GM12878 (cell line): Measurements from ENCODE around the gene ABCC3. TPM values are rescaled to one million over a fixed set of nuclear protein-coding genes. Genes with fewer than 3 reads are reported as not detected.
A peak's percentile ranks its signal among the peaks of the same experiment; 100 is the strongest.
"Not testable (repeated sequence)": the region's sequence is repeated elsewhere in the genome, so short reads cannot be mapped to it uniquely, and the experiment has no call there.

Source experiments
- ATAC-seq: fragments of 200-7000 bp; cut with Tn5 transposase; 3 replicates; pipeline ENCODE4 v1.9.1; 2020; ENCODE audit warnings: mild to moderate bottlenecking, moderate library complexity
- BruUV-seq: library from RNA; stranded (reverse); fragments of 400-500 nt; replicated peaks from 2 replicates; lab custom pipeline; 2021; lab: Mats Ljungman, UMichigan
- CTCF ChIA-PET: fragments of 300-600 bp; sonication (Branson Sonifier 250); formaldehyde crosslinking; extraction: SDS; loops from one replicate; lab custom pipeline; 2021; ENCODE audit warnings: inconsistent platforms; lab: Yijun Ruan, JAX
- POLR2A ChIA-PET: fragments of 350-600 bp; formaldehyde crosslinking; extraction: SDS; loops from one replicate; lab custom pipeline; 2021; ENCODE audit warnings: inconsistent platforms; lab: Charles Lee
- RAD21 ChIA-PET: fragments of 300-600 bp; sonication (Branson Sonifier 250); formaldehyde crosslinking; loops from one replicate; lab custom pipeline; 2023; ENCODE audit warnings: antibody characterized with exemption; ENCODE audit not compliant: unreplicated experiment; lab: Charles Lee
- SMC1A ChIA-PET: fragments of 300-600 bp; sonication (Branson Sonifier 250); formaldehyde crosslinking; loops from one replicate; lab custom pipeline; 2023; ENCODE audit not compliant: unreplicated experiment, uncharacterized antibody; lab: Charles Lee
- DNase-seq: peaks from one replicate; pipeline ENCODE4 v3.0.0-alpha.2; 2011; ENCODE audit warnings: low read depth, low spot score
- FAIRE-seq: peaks from 3 replicates; lab custom pipeline; 2011; peaks lifted over from hg19 to GRCh38; lab: Jason Lieb, UNC
- H2AFZ ChIP-seq: 2 replicates; pipeline ENCODE4 v1.6.0; 2011; ENCODE audit warnings: low read depth, low read length, control low read depth; ENCODE audit not compliant: control insufficient read depth
- H3K27ac ChIP-seq: 2 replicates; pipeline ENCODE4 v1.5.1; 2011; ENCODE audit warnings: control low read depth; ENCODE audit not compliant: control insufficient read depth, insufficient read depth
- H3K27me3 ChIP-seq, 2 experiments: replicated peaks in 1 of 2; 2 replicates each; pipeline versions ENCODE4 v1.6.0 to v1.6.1; 2011; ENCODE audit warnings: low read length in 1 of 2; ENCODE audit not compliant: control insufficient read depth in 2 of 2, insufficient read depth in 2 of 2
- H3K36me3 ChIP-seq, 2 experiments: 2 replicates each; pipeline ENCODE4 v1.5.1; 2011; ENCODE audit warnings: low read length in 1 of 2; ENCODE audit not compliant: control insufficient read depth in 2 of 2, insufficient read depth in 2 of 2
- H3K4me1 ChIP-seq: 2 replicates; pipeline ENCODE4 v1.6.1; 2011; ENCODE audit warnings: mild to moderate bottlenecking, low read length, moderate library complexity, mixed read lengths; ENCODE audit not compliant: control insufficient read depth, insufficient read depth
- H3K4me2 ChIP-seq: 2 replicates; pipeline ENCODE4 v1.6.0; 2011; ENCODE audit warnings: control low read depth; ENCODE audit not compliant: control insufficient read depth, insufficient read depth
- H3K4me3 ChIP-seq: fragments of 200-600 bp; sonication (generic); 2 replicates; pipeline ENCODE4 v1.5.1; 2016
- H3K79me2 ChIP-seq: 2 replicates; pipeline ENCODE4 v1.6.0; 2011; ENCODE audit warnings: low read length; ENCODE audit not compliant: control insufficient read depth, insufficient read depth
- H3K9ac ChIP-seq: 2 replicates; pipeline ENCODE4 v1.8.0; 2011; ENCODE audit warnings: low read length, control low read depth, mixed read lengths; ENCODE audit not compliant: control insufficient read depth, insufficient read depth
- H3K9me3 ChIP-seq: replicated peaks from 3 replicates; pipeline ENCODE4 v1.5.1; 2011; ENCODE audit warnings: mild to moderate bottlenecking, low read length; ENCODE audit not compliant: control insufficient read depth, insufficient read depth
- H4K20me1 ChIP-seq: 2 replicates; pipeline ENCODE4 v1.6.0; 2011; ENCODE audit not compliant: control insufficient read depth, insufficient read depth
- CBFB ChIP-seq: IDR thresholded peaks from 2 replicates; pipeline ENCODE4 v1.6.1; 2016; ENCODE audit warnings: antibody characterized with exemption, low read depth
- CHD4 ChIP-seq: fragments of 200-600 bp; sonication (generic); IDR thresholded peaks from 2 replicates; pipeline ENCODE4 v1.6.1; 2016; ENCODE audit warnings: mild to moderate bottlenecking
- EED ChIP-seq: sonication (generic); IDR thresholded peaks from 2 replicates; pipeline ENCODE4 v1.6.1; 2016; ENCODE audit warnings: antibody characterized with exemption, low read depth
- EZH2 ChIP-seq: IDR thresholded peaks from 2 replicates; pipeline ENCODE4 v1.6.1; 2012; ENCODE audit warnings: low read depth, mild to moderate bottlenecking, control low read depth, inconsistent platforms, low read length, borderline replicate concordance; ENCODE audit not compliant: control insufficient read depth
- FOXK2 ChIP-seq: fragments of 450-650 bp; IDR thresholded peaks from 2 replicates; pipeline ENCODE4 v1.6.1; 2017; ENCODE audit warnings: mild to moderate bottlenecking, moderate library complexity
- KAT2A ChIP-seq: conservative IDR thresholded peaks from 2 replicates; pipeline ENCODE4 v1.6.1; 2011; ENCODE audit warnings: low read depth, low read length; ENCODE audit not compliant: control insufficient read depth
- SIN3A ChIP-seq: IDR thresholded peaks from 2 replicates; pipeline ENCODE4 v1.6.1; 2012; ENCODE audit warnings: low read depth, low read length, improper control_type of control experiment
- SMC3 ChIP-seq: IDR thresholded peaks from 2 replicates; pipeline ENCODE4 v1.6.1; 2011; ENCODE audit warnings: low read length, improper control_type of control experiment, borderline replicate concordance
- STAT3 ChIP-seq: IDR thresholded peaks from 2 replicates; pipeline ENCODE4 v1.6.1; 2011; ENCODE audit warnings: low read depth, low read length, improper control_type of control experiment
- WRNIP1 ChIP-seq: IDR thresholded peaks from 2 replicates; pipeline ENCODE4 v1.6.1; 2011; ENCODE audit warnings: low read depth, low read length, improper control_type of control experiment, borderline replicate concordance
- YY1 ChIP-seq: IDR thresholded peaks from 2 replicates; pipeline ENCODE4 v1.6.1; 2011; ENCODE audit warnings: low read depth, mild to moderate bottlenecking, low read length
- ZNF217 ChIP-seq: fragments of 450-650 bp; IDR thresholded peaks from 2 replicates; pipeline ENCODE4 v1.6.1; 2017; ENCODE audit warnings: antibody characterized with exemption, mild to moderate bottlenecking
- ZNF274 ChIP-seq: IDR thresholded peaks from one replicate; pipeline ENCODE4 v1.8.0; 2011; ENCODE audit not compliant: insufficient read length, insufficient read depth
- WGBS: methylation state at CpG from one replicate; pipeline ENCODE4 v1.1.6; 2016; ENCODE audit warnings: low lambda C conversion rate; ENCODE audit not compliant: insufficient replicate concordance, insufficient coverage; ENCODE audit errors: missing lambda C conversion rate; 5-methylcytosine and 5-hydroxymethylcytosine counted together
- in situ Hi-C: fragments of 300-500 bp; cut with MboI; formaldehyde crosslinking; loops from 9 replicates; pipeline ENCODE4 v1.14.3; 2018; ENCODE audit warnings: mixed read lengths
- intact Hi-C: fragments of 100-400 bp; cut with micrococcal nuclease; formaldehyde crosslinking; loops from one replicate; pipeline ENCODE4 v1.14.2; 2022; ENCODE audit not compliant: unreplicated experiment
- polyA plus RNA-seq, 11 experiments: library from polyadenylated mRNA; depleted of rRNA in 4 of 11; unstranded in 6 of 11; stranded (reverse) in 5 of 11; fragments of >200 nt; fragmentation: Nextera tagmentation in 4 of 11; fragmentation: Illumina TruSeq in 1 of 11; extraction: Ambion mirVana in 4 of 11; extraction: Trizol in 1 of 11; gene quantifications; 1 replicate in 1 of 11; 2 replicates in 10 of 11; pipeline versions ENCODE4 v1.2.1 to v1.2.3, GENCODE V29; 2011 to 2016; ENCODE audit warnings: inconsistent platforms in 2 of 11, missing spikeins in 2 of 11, low read depth in 1 of 11
- total RNA-seq, 4 experiments: library from RNA; depleted of rRNA in 3 of 4; stranded (reverse); fragments of >200 nt in 3 of 4; fragmentation: Illumina TruSeq in 1 of 4; extraction: Trizol in 1 of 4; gene quantifications; 2 replicates each; pipeline versions ENCODE4 v1.2.1 to v1.2.3, GENCODE V29; 2013 to 2021
- TF ChIP-seq, protein P1 (sequence below): fragments of 450-650 bp; IDR thresholded peaks from 2 replicates; pipeline ENCODE4 v1.6.1; 2017; ENCODE audit warnings: mild to moderate bottlenecking

The ABCC3 gene
- total and polyA plus RNA-seq, 10 of the 15 experiments (the other 5 are each of a cell fraction or from before 2014, with no cell fraction given): 0.21 to 2.3 (median 0.71) TPM; not detected in 6

DNA sequence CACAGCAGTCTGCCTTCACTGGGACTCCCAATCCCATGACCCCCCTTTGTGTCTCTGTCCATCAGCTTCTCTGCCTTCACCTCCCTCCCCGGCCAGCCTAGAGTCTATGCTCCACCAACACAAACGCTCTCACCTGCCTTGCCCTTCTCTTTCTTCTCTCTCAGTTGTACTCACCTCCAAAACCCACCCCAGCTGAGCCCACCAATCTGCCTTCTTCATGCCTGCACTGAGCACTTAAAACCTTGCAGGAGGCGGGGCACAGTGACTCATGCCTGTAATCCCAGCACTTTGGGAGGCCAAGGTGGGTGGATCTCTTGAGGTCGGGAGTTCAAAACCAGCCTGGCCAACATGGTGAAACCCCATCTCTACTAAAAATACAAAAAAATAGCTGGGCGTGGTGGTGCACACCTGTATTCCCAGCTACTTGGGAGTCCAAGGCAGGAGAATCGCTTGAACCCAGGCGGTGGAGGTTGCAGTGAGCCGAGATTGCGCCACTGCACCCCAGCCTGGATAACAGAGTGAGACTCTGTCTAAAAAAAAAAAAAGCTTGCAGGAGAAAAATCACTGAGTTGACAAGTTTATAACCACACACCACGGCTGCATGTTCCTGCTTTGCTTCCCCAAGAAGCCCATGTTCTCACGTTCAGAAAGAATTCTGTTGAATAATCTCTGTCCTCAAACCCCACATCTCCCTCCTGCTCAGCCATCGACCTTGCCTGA lies 46.0 kb downstream of the ABCC3 start:
- 45% methylated on average over 12 of the region's 12 CpGs for WGBS

GRCh38 chr17:50681263-50682200 lies 46.9 kb downstream of the ABCC3 start:
- Histone ChIP-seq H4K20me1 (no peaks in the 10 kb centered on the region), H3K9ac (no peak overlapping the region), H3K4me1 (no peaks in the 10 kb centered on the region), H3K4me2 (no peak overlapping the region), H3K79me2 (no peaks in the 10 kb centered on the region), H3K27ac (no peak overlapping the region), H3K9me3 (no peaks in the 10 kb centered on the region), H3K4me3 (no peak overlapping the region), H3K27me3 (no peaks in the 10 kb centered on the region; a peak in 1 of 4 replicates), H3K36me3 (no peaks in the 10 kb centered on the region), H2AFZ (no peak overlapping the region)
- ChIA-PET RAD21 (no interaction called here), POLR2A (no interaction called here), CTCF (interaction anchor here (0.6 kb wide), 1 partner anchor 135 kb away, joined by 3 read pairs; no protein-coding TSS in a partner anchor), SMC1A (no interaction called here)
- ATAC-seq: no peak
- intact Hi-C loops (no loop called here), in situ Hi-C loops (no loop called here)
- no peak for FAIRE-seq
- WGBS: 42% methylated on average over 27 of the region's 27 CpGs
- no TSS peak for BruUV-seq
- no peak for DNase-seq
- TF ChIP-seq ZNF274: no peak
- no peak for TF ChIP-seq ZNF217
- no peak for TF ChIP-seq EZH2
- 0 out of 2 replicates have a peak, but pooled peaks have one; percentile 15 for TF ChIP-seq YY1
- TF ChIP-seq KAT2A: no peak
- TF ChIP-seq CBFB: no peak
- TF ChIP-seq STAT3: no peak
- TF ChIP-seq, protein P1, sequence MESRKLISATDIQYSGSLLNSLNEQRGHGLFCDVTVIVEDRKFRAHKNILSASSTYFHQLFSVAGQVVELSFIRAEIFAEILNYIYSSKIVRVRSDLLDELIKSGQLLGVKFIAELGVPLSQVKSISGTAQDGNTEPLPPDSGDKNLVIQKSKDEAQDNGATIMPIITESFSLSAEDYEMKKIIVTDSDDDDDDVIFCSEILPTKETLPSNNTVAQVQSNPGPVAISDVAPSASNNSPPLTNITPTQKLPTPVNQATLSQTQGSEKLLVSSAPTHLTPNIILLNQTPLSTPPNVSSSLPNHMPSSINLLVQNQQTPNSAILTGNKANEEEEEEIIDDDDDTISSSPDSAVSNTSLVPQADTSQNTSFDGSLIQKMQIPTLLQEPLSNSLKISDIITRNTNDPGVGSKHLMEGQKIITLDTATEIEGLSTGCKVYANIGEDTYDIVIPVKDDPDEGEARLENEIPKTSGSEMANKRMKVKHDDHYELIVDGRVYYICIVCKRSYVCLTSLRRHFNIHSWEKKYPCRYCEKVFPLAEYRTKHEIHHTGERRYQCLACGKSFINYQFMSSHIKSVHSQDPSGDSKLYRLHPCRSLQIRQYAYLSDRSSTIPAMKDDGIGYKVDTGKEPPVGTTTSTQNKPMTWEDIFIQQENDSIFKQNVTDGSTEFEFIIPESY: no peak
- no peak for TF ChIP-seq EED
- TF ChIP-seq CHD4: no peak
- no peak for TF ChIP-seq SIN3A
- no peak for TF ChIP-seq WRNIP1
- no peak for TF ChIP-seq FOXK2
- TF ChIP-seq SMC3: peak; percentile 24; the same call in 1 of the 2 replicates

More for the DNA sequence above, 46.0 kb downstream of the ABCC3 start:
- ATAC-seq, H3K27ac ChIP-seq, H3K27me3 ChIP-seq, SMC1A ChIA-PET, H3K36me3 ChIP-seq, H3K9me3 ChIP-seq, BruUV-seq, in situ Hi-C loops, intact Hi-C loops, H2AFZ ChIP-seq, H3K4me3 ChIP-seq, H3K4me1 ChIP-seq, DNase-seq, H3K4me2 ChIP-seq, FAIRE-seq, H3K9ac ChIP-seq, H4K20me1 ChIP-seq, H3K79me2 ChIP-seq, POLR2A ChIA-PET, RAD21 ChIA-PET: not testable (repeated sequence)
- CTCF ChIA-PET: interaction anchor here (2.1 kb wide), 1 partner anchor 14 kb away, joined by 5 read pairs; no protein-coding TSS in a partner anchor
